ENCODE data around the gene DAB2IP. TPM values are rescaled to one million over a fixed set of nuclear protein-coding genes. Genes with fewer than 3 reads are reported as not detected.

The DAB2IP gene
- total RNA-seq, 1 experiment from 2014 or later, result 31.0 TPM

DNA sequence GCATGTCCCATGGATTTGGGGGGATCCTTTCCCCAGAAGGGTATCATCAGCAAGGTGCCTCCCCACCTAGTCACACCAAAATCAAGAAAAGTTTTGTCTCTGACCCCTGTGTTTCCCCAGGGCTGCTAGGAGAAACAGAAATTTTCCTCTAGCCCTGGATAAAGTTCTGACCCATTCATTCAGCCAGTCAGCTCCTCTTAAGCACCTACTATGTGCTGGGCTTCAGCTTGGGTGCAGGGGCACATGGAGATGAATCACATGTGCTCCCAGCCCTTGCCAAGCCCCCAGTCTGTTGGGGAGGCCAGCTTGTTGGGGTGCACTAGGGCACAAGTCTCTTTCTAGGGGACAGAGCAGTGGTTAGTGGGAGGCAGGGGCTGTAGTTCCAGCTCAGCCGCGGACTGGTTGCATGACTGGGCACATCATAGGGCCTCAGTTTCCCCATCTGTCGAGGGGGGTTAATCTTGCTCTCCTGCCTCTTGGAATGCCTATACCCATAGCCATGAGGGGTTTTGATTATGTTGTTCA lies 3.9 kb downstream of the DAB2IP start:
- ChIA-PET CTCF (no interaction called here), POLR2A (no interaction called here)

More for the DNA sequence above, 3.9 kb downstream of the DAB2IP start:
- Histone ChIP-seq H3K4me3 (replicated peaks in 1 of 2; ENCODE audit: low read depth in 1 of 2, low read length in 2 of 2) (no peak overlapping the region), H3K4me2 (ENCODE audit: low read length) (no peak overlapping the region), H2AFZ (ENCODE audit: low read depth, low read length, poor library complexity, severe bottlenecking) (no peak overlapping the region), H3K79me2 (ENCODE audit: insufficient read depth, low read length) (peaks cover 6% of the 10 kb centered on the region; the same call in 1 of the 2 replicates), H3K27me3 (ENCODE audit: insufficient read depth, low read length) (no peaks in the 10 kb centered on the region), H4K20me1 (ENCODE audit: insufficient read depth) (no peaks in the 10 kb centered on the region), H3K36me3 (ENCODE audit: control insufficient read depth in 1 of 2, insufficient read depth in 2 of 2, low read length in 2 of 2) (no peaks in the 10 kb centered on the region), H3K4me1 (ENCODE audit: control insufficient read depth in 1 of 2, insufficient read depth in 2 of 2, low read length in 2 of 2) (peaks cover 24 to 35% of the 10 kb centered on the region in 2 experiments), H3K9me3 (ENCODE audit: control insufficient read depth in 1 of 2, insufficient read depth in 1 of 2, low read depth in 1 of 2, low read length in 2 of 2) (no peaks in the 10 kb centered on the region), H3K9me2 (ENCODE audit: insufficient read depth) (no peaks in the 10 kb centered on the region), H3K27ac (ENCODE audit: low read depth, low read length) (no peak overlapping the region), H3K9ac (ENCODE audit: low read length) (no peak overlapping the region)
- TF ChIP-seq SP1 (IDR thresholded peaks at IDR 0.05; ENCODE audit: low read depth) (no peak), CBX3 (IDR thresholded peaks at IDR 0.05; ENCODE audit: low read depth) (no peak), ZFX (IDR thresholded peaks at IDR 0.05) (no peak), MAX (IDR thresholded peaks at IDR 0.05) (no peak), SIN3A (IDR thresholded peaks at IDR 0.05; ENCODE audit: low read depth) (no peak), RAD21 (IDR thresholded peaks at IDR 0.05; ENCODE audit: low read depth) (no peak), FOSL1 (IDR thresholded peaks at IDR 0.05; ENCODE audit: low read depth) (no peak), SRF (IDR thresholded peaks at IDR 0.05; ENCODE audit: low read depth) (no peak), REST (IDR thresholded peaks at IDR 0.05; ENCODE audit: low read depth) (no peak), EGR1 (IDR thresholded peaks at IDR 0.05; ENCODE audit: low read depth) (no peak), EZH2 (IDR thresholded peaks at IDR 0.05) (no peak), ZNF274 (IDR thresholded peaks at IDR 0.05; ENCODE audit: low read depth, low read length) (no peak), ELF1 (IDR thresholded peaks at IDR 0.05; ENCODE audit: borderline replicate concordance, low read depth) (no peak), JUND (IDR thresholded peaks at IDR 0.05) (no peak), EZH2phosphoT487 (IDR thresholded peaks at IDR 0.05; ENCODE audit: borderline replicate concordance) (no peak), TCF7L2 (IDR thresholded peaks at IDR 0.05; ENCODE audit: borderline replicate concordance, extremely low read depth, insufficient read depth, insufficient read length) (no peak)
- TF ChIP-seq, protein P1, sequence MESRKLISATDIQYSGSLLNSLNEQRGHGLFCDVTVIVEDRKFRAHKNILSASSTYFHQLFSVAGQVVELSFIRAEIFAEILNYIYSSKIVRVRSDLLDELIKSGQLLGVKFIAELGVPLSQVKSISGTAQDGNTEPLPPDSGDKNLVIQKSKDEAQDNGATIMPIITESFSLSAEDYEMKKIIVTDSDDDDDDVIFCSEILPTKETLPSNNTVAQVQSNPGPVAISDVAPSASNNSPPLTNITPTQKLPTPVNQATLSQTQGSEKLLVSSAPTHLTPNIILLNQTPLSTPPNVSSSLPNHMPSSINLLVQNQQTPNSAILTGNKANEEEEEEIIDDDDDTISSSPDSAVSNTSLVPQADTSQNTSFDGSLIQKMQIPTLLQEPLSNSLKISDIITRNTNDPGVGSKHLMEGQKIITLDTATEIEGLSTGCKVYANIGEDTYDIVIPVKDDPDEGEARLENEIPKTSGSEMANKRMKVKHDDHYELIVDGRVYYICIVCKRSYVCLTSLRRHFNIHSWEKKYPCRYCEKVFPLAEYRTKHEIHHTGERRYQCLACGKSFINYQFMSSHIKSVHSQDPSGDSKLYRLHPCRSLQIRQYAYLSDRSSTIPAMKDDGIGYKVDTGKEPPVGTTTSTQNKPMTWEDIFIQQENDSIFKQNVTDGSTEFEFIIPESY (IDR thresholded peaks at IDR 0.05; ENCODE audit: extremely low read depth, insufficient replicate concordance, low read length), result no peak
- TF ChIP-seq, protein P2, sequence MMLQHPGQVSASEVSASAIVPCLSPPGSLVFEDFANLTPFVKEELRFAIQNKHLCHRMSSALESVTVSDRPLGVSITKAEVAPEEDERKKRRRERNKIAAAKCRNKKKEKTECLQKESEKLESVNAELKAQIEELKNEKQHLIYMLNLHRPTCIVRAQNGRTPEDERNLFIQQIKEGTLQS (IDR thresholded peaks at IDR 0.05), result no peak
- DNase-seq (ENCODE audit: low read depth, low spot score) (no peak), ATAC-seq (no peak)
- intact Hi-C loops (cut with micrococcal nuclease), result no loop called here
- no TSS peak for BruUV-seq (replicated peaks)
- RAD21 ChIA-PET (ENCODE audit: low non-redundant PET in 1 of 2, low total read pairs in 2 of 2, uncharacterized antibody in 2 of 2, unreplicated experiment in 2 of 2), result no interaction called here

All from HCT116 (cell line).